HG03045 (cell line): ENCODE results near the gene AP4S1.
"Not testable (repeated sequence)": the region's sequence is repeated elsewhere in the genome, so short reads cannot be mapped to it uniquely, and the experiment has no call there.

Source experiments
- ATAC-seq: cut with Tn5 transposase; IDR thresholded peaks from one replicate; pipeline ENCODE4 v1.9.1; 2021; ENCODE audit warnings: mild to moderate bottlenecking, moderate library complexity; ENCODE audit not compliant: unreplicated experiment

Gene AP4S1

GRCh38 chr14:31004007-31004406 lies 21.4 kb upstream of the AP4S1 start:
- not testable (repeated sequence) for ATAC-seq

GRCh38 chr14:31006703-31007102 lies 18.7 kb upstream of the AP4S1 start:
- no peak for ATAC-seq

- ATAC-seq = no peak
Observed at GRCh38 chr14:31009836-31010574, 15.4 kb upstream of the AP4S1 start.

- ATAC-seq = no peak
Observed at GRCh38 chr14:31010935-31011334, 14.5 kb upstream of the AP4S1 start.

GRCh38 chr14:31013841-31014240 lies 11.6 kb upstream of the AP4S1 start:
- ATAC-seq = no peak

GRCh38 chr14:31018057-31018645 lies 7.3 kb upstream of the AP4S1 start:
- no peak for ATAC-seq

GRCh38 chr14:31020834-31021575 lies 4.4 kb upstream of the AP4S1 start:
- ATAC-seq = no peak

GRCh38 chr14:31021576-31021949 lies 3.9 kb upstream of the AP4S1 start:
- ATAC-seq = no peak

- ATAC-seq = no peak
Observed at GRCh38 chr14:31022386-31022785, 3.1 kb upstream of the AP4S1 start.

- ATAC-seq = no peak
Observed at GRCh38 chr14:31024010-31024480, 1.4 kb upstream of the AP4S1 start.

GRCh38 chr14:31024577-31025366 lies 677 bp upstream of the AP4S1 start:
- no peak for ATAC-seq

GRCh38 chr14:31026077-31026449 lies 614 bp downstream of the AP4S1 start, which contains the start of gene STRN3:
TSS of gene STRN3 (minus strand) at chr14:31026379. CDS start at chr14:31026185, 194 bp downstream.
- no peak for ATAC-seq

GRCh38 chr14:31026450-31027235 lies 1.2 kb downstream of the AP4S1 start:
- peak; percentile 91 for ATAC-seq

- no peak for ATAC-seq
Observed at GRCh38 chr14:31027847-31028246, 2.4 kb downstream of the AP4S1 start.

GRCh38 chr14:31029016-31029970 lies 3.8 kb downstream of the AP4S1 start:
- no peak for ATAC-seq

GRCh38 chr14:31030469-31030868 lies 5.0 kb downstream of the AP4S1 start:
- no peak for ATAC-seq

- ATAC-seq = no peak
Observed at GRCh38 chr14:31036552-31036951, 11.1 kb downstream of the AP4S1 start.

- no peak for ATAC-seq
Observed at GRCh38 chr14:31037709-31038221, 12.3 kb downstream of the AP4S1 start.
